Neural progenitor cell (in vitro differentiated cells): ENCODE measurements around the gene PDCD11. TPM values are rescaled to one million over a fixed set of nuclear protein-coding genes. Genes with fewer than 3 reads are reported as not detected.
"Not testable (repeated sequence)": the region's sequence is repeated elsewhere in the genome, so short reads cannot be mapped to it uniquely, and the experiment has no call there.

Experiments
- DNase-seq: peaks from one replicate; pipeline ENCODE4 v3.0.0-alpha.2; 2016; ENCODE audit warnings: low spot score
- H2AFZ ChIP-seq: fragments of 200-600 bp; sonication (generic); replicated peaks from 2 replicates; pipeline ENCODE4 v1.6.1; 2016; ENCODE audit warnings: antibody characterized with exemption
- H3F3A ChIP-seq: fragments of 200-600 bp; sonication (generic); 2 replicates; pipeline ENCODE4 v1.6.1; 2016; ENCODE audit warnings: antibody characterized with exemption, low read depth
- H3K27ac ChIP-seq: fragments of 200-600 bp; sonication (generic); 2 replicates; pipeline ENCODE4 v1.5.1; 2016; ENCODE audit warnings: mild to moderate bottlenecking
- H3K27me3 ChIP-seq: fragments of 200-600 bp; sonication (generic); 2 replicates; pipeline ENCODE4 v1.6.1; 2016; ENCODE audit warnings: mild to moderate bottlenecking, moderate library complexity
- H3K36me3 ChIP-seq: fragments of 200-600 bp; sonication (generic); 2 replicates; pipeline ENCODE4 v1.5.1; 2016
- H3K4me1 ChIP-seq: fragments of 200-600 bp; sonication (generic); 2 replicates; pipeline ENCODE4 v1.6.1; 2016; ENCODE audit warnings: mixed run types
- H3K4me2 ChIP-seq: fragments of 200-600 bp; sonication (generic); 2 replicates; pipeline ENCODE4 v1.6.1; 2016
- H3K4me3 ChIP-seq: fragments of 200-600 bp; sonication (generic); 2 replicates; pipeline ENCODE4 v1.5.1; 2016
- H3K79me2 ChIP-seq: fragments of 200-600 bp; sonication (generic); 2 replicates; pipeline ENCODE4 v1.6.1; 2016; ENCODE audit warnings: low read depth
- H3K9ac ChIP-seq: fragments of 200-600 bp; sonication (generic); 2 replicates; pipeline ENCODE4 v1.6.1; 2016
- H3K9me3 ChIP-seq: fragments of 200-600 bp; sonication (generic); 2 replicates; pipeline ENCODE4 v1.5.1; 2016; ENCODE audit warnings: low read depth
- H4K20me1 ChIP-seq: fragments of 200-600 bp; sonication (generic); 2 replicates; pipeline ENCODE4 v1.6.1; 2016; ENCODE audit warnings: low read depth
- H3K27ac Mint-ChIP-seq: 3 replicates; pipeline ENCODE4 v1.8.0; 2021; ENCODE audit warnings: mixed read lengths
- H3K27me3 Mint-ChIP-seq: 2 replicates; pipeline ENCODE4 v1.8.0; 2022; ENCODE audit warnings: low read depth, mild to moderate bottlenecking, inconsistent platforms, moderate library complexity, mixed read lengths; ENCODE audit not compliant: insufficient read depth
- H3K36me3 Mint-ChIP-seq: 3 replicates; pipeline ENCODE4 v1.8.0; 2021; ENCODE audit warnings: mixed read lengths
- H3K4me1 Mint-ChIP-seq: 3 replicates; pipeline ENCODE4 v1.8.0; 2021; ENCODE audit warnings: mixed read lengths
- H3K4me3 Mint-ChIP-seq: 3 replicates; pipeline ENCODE4 v1.8.0; 2021; ENCODE audit warnings: mild to moderate bottlenecking, moderate library complexity, mixed read lengths
- H3K9me3 Mint-ChIP-seq: 3 replicates; pipeline ENCODE4 v1.8.0; 2020; ENCODE audit warnings: mixed read lengths
- CTCF ChIP-seq: fragments of 200-600 bp; sonication (generic); IDR thresholded peaks from 2 replicates; pipeline ENCODE4 v1.5.1; 2017; ENCODE audit warnings: antibody characterized with exemption, mild to moderate bottlenecking
- EZH2 ChIP-seq: fragments of 200-600 bp; sonication (generic); IDR thresholded peaks from 2 replicates; pipeline ENCODE4 v1.6.1; 2017; ENCODE audit warnings: antibody characterized with exemption, mild to moderate bottlenecking, moderate library complexity
- EZH2phosphoT487 ChIP-seq: fragments of 200-600 bp; sonication (generic); IDR thresholded peaks from 2 replicates; pipeline ENCODE4 v1.6.1; 2017; ENCODE audit warnings: antibody characterized with exemption
- total RNA-seq: library from RNA; depleted of rRNA; stranded (reverse); fragments of >200 nt; gene quantifications from 2 replicates; pipeline ENCODE4 v1.2.3, GENCODE V29; 2015; ENCODE audit warnings: low replicate concordance

PDCD11 gene
- total RNA-seq, 1 donor from 2014 or later: 42.8 TPM

GRCh38 chr10:103350517-103351260, 45.7 kb upstream of the PDCD11 start, which contains the start of gene PCGF6:
Gene PCGF6 (minus strand): TSS chr10:103351140. CDS start chr10:103351066, 74 bp downstream.
- H3K27me3 ChIP-seq: no peaks in the 10 kb centered on the region
- H3K79me2 ChIP-seq: peaks cover 27% of the 10 kb centered on the region
- H3K4me3 Mint-ChIP-seq: peak within 1 kb of the TSS; percentile 93

GRCh38 chr10:103353281-103353680, 43.1 kb upstream of the PDCD11 start:
- Histone ChIP-seq H3K9ac (no peak overlapping the region), H3F3A (peaks cover 7% of the 10 kb centered on the region), H3K9me3 (no peaks in the 10 kb centered on the region), H3K36me3 (no peaks in the 10 kb centered on the region), H3K27me3 (no peaks in the 10 kb centered on the region), H4K20me1 (peaks cover 5% of the 10 kb centered on the region), H3K4me1 (peaks cover 7% of the 10 kb centered on the region), H2AFZ (no peak overlapping the region), H3K4me3 (no peak overlapping the region), H3K4me2 (no peak overlapping the region), H3K27ac (no peak overlapping the region), H3K79me2 (peaks cover 23% of the 10 kb centered on the region)
- Mint-ChIP-seq H3K36me3 (peaks cover 3% of the 10 kb centered on the region), H3K4me3 (no peak overlapping the region), H3K9me3 (no peaks in the 10 kb centered on the region), H3K4me1 (peaks cover 4% of the 10 kb centered on the region), H3K27me3 (no peaks in the 10 kb centered on the region), H3K27ac (no peak overlapping the region)
- TF ChIP-seq CTCF: no peak
- TF ChIP-seq EZH2phosphoT487: no peak
- no peak for TF ChIP-seq EZH2
- no peak for DNase-seq

More at GRCh38 chr10:103350517-103351260, 45.7 kb upstream of the PDCD11 start, which contains the start of gene PCGF6:
- peaks cover 4% of the 10 kb centered on the region for H3K4me1 Mint-ChIP-seq
- Histone ChIP-seq H3K27ac (peak within 1 kb of the TSS; percentile 71), H3K4me2 (peak within 1 kb of the TSS; percentile 84), H3K36me3 (peaks cover 15% of the 10 kb centered on the region), H3F3A (peaks cover 7% of the 10 kb centered on the region), H4K20me1 (peaks cover 5% of the 10 kb centered on the region), H2AFZ (peak within 1 kb of the TSS; percentile 92), H3K9me3 (no peaks in the 10 kb centered on the region), H3K9ac (peak within 1 kb of the TSS; percentile 60), H3K4me1 (peaks cover 7% of the 10 kb centered on the region), H3K4me3 (peak within 1 kb of the TSS; percentile 79)
- H3K9me3 Mint-ChIP-seq: no peaks in the 10 kb centered on the region
- TF ChIP-seq EZH2phosphoT487: no peak
- no peak for TF ChIP-seq CTCF
- TF ChIP-seq EZH2: no peak
- peak within 1 kb of the TSS; percentile 85 for H3K27ac Mint-ChIP-seq
- peak; percentile 96 for DNase-seq
- H3K27me3 Mint-ChIP-seq: no peaks in the 10 kb centered on the region
- peaks cover 3% of the 10 kb centered on the region for H3K36me3 Mint-ChIP-seq

DNA sequence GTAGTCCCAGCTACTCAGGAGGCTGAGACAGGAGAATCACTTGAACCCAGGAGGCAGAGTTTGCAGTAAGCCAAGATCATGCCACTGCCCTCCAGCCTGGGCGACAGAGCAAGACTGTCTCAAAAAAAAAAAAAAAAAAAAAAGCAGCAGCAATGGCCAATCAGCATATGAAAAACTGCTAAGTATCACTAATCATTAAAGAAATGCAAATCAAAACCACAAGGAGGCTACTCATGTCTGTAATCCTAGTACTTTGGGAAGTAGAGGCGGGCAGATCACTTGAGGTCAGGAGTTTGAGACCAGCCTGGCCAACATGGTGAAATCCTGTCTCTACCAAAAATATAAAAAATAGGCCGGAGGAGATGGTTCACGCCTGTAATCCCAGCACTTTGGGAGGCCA, 41.9 kb upstream of the PDCD11 start:
- not testable (repeated sequence) for H3K27me3 Mint-ChIP-seq, H3F3A ChIP-seq, H3K4me2 ChIP-seq, H3K4me1 Mint-ChIP-seq, H4K20me1 ChIP-seq, H3K4me1 ChIP-seq, H3K36me3 ChIP-seq, H3K4me3 Mint-ChIP-seq, H3K27ac Mint-ChIP-seq, H3K4me3 ChIP-seq, H3K9ac ChIP-seq, H3K9me3 ChIP-seq, H2AFZ ChIP-seq, H3K36me3 Mint-ChIP-seq, H3K27ac ChIP-seq, DNase-seq, H3K9me3 Mint-ChIP-seq, H3K27me3 ChIP-seq
- peaks cover 12% of the 10 kb centered on the region for H3K79me2 ChIP-seq

DNA sequence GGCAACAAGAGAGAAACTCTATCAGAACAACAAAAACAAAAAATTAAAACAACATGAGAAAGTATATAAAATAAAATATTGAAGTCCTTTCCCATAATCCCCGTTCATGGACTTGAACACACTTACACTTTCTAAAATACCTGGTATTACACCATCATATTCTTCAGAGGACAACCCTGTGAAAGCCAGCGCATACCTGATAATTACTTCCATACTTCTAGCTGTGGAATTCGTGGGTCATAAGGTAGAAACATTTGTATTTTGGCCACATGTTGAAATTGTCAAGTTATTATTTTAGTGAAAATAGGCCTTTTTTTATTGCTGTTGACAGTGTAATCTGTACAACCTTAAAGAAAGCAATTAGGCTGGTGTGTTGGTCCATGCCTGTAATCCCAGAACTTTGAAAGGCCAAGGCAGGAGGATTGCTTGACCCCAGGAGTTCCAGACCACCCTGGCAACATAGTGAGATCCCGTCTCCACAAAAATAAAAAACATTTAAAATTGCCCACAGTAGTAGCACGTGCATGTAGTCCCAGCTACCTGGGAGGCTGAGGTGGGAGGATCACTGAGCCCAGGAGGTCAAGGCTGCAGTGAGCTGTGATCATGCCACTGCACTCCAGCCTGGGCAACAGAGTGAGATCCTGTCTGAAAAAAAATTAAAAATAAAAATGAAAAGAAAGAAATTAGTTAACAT, 40.4 kb upstream of the PDCD11 start:
- Histone ChIP-seq H3F3A (peaks cover 3% of the 10 kb centered on the region), H3K36me3 (no peaks in the 10 kb centered on the region), H3K9me3 (no peaks in the 10 kb centered on the region), H3K9ac (no peak overlapping the region), H3K79me2 (no peaks in the 10 kb centered on the region), H4K20me1 (no peaks in the 10 kb centered on the region), H3K4me3 (no peak overlapping the region), H3K4me1 (peaks cover 4% of the 10 kb centered on the region), H2AFZ (no peak overlapping the region), H3K27me3 (no peaks in the 10 kb centered on the region), H3K27ac (no peak overlapping the region), H3K4me2 (no peak overlapping the region)
- H3K27me3 Mint-ChIP-seq: no peaks in the 10 kb centered on the region
- no peak overlapping the region for H3K4me3 Mint-ChIP-seq
- DNase-seq: no peak
- H3K27ac Mint-ChIP-seq: no peak overlapping the region
- no peaks in the 10 kb centered on the region for H3K36me3 Mint-ChIP-seq
- H3K4me1 Mint-ChIP-seq: no peaks in the 10 kb centered on the region
- TF ChIP-seq EZH2phosphoT487 (no peak), CTCF (no peak), EZH2 (no peak)
- H3K9me3 Mint-ChIP-seq: no peaks in the 10 kb centered on the region

GRCh38 chr10:103359493-103359892, 36.9 kb upstream of the PDCD11 start:
- not testable (repeated sequence) for H3K36me3 Mint-ChIP-seq, H3K27ac ChIP-seq, H3K4me2 ChIP-seq, H3F3A ChIP-seq, H3K9me3 Mint-ChIP-seq, H3K79me2 ChIP-seq, H3K4me3 ChIP-seq, H3K4me1 Mint-ChIP-seq, H3K36me3 ChIP-seq, H3K27me3 ChIP-seq, H3K27me3 Mint-ChIP-seq, H3K4me1 ChIP-seq, H4K20me1 ChIP-seq, DNase-seq, H3K4me3 Mint-ChIP-seq, H3K9ac ChIP-seq, H2AFZ ChIP-seq, H3K27ac Mint-ChIP-seq, H3K9me3 ChIP-seq
